Muscle layer of colon (tissue), 2 donors: ENCODE data around the gene CCL2.

ENCODE experiments used
- H3K27ac ChIP-seq: one replicate; pipeline ENCODE4 v1.7.0; 2013; ENCODE audit warnings: low read depth, mild to moderate bottlenecking, low read length, moderate library complexity
- H3K27me3 ChIP-seq, 2 donors: one replicate each; pipeline ENCODE4 v1.7.0; 2013; ENCODE audit warnings: low read length in 2 of 2, mild to moderate bottlenecking in 2 of 2; ENCODE audit not compliant: insufficient read depth in 2 of 2, control insufficient read depth in 1 of 2
- H3K36me3 ChIP-seq: one replicate; pipeline ENCODE4 v1.7.0; 2013; ENCODE audit warnings: mild to moderate bottlenecking, low read length; ENCODE audit not compliant: insufficient read depth
- H3K4me1 ChIP-seq: one replicate; pipeline ENCODE4 v1.7.0; 2013; ENCODE audit warnings: mild to moderate bottlenecking, low read length; ENCODE audit not compliant: insufficient read depth
- H3K4me3 ChIP-seq, 2 donors: one replicate each; pipeline ENCODE4 v1.7.0; 2013; ENCODE audit warnings: low read length in 2 of 2, low read depth in 1 of 2, mild to moderate bottlenecking in 1 of 2, moderate library complexity in 1 of 2
- H3K9ac ChIP-seq: one replicate; pipeline ENCODE4 v1.7.0; 2013; ENCODE audit warnings: low read length
- H3K9me3 ChIP-seq: one replicate; pipeline ENCODE4 v1.7.0; 2013; ENCODE audit warnings: mild to moderate bottlenecking, low read length
- donor health status: abdominal sarcoma.
- donor health status: Adenocarcinoma of cecum.

Gene CCL2

GRCh38 chr17:34242587-34243363 is 12.3 kb upstream of the CCL2 start:
- no peaks in the 10 kb centered on the region for H3K27me3 ChIP-seq
- peaks cover 29% of the 10 kb centered on the region for H3K4me1 ChIP-seq
- no peak overlapping the region for H3K4me3 ChIP-seq
- H3K9ac ChIP-seq: no peak overlapping the region
- no peaks in the 10 kb centered on the region for H3K36me3 ChIP-seq
- H3K9me3 ChIP-seq: no peaks in the 10 kb centered on the region
- no peak overlapping the region for H3K27ac ChIP-seq

DNA sequence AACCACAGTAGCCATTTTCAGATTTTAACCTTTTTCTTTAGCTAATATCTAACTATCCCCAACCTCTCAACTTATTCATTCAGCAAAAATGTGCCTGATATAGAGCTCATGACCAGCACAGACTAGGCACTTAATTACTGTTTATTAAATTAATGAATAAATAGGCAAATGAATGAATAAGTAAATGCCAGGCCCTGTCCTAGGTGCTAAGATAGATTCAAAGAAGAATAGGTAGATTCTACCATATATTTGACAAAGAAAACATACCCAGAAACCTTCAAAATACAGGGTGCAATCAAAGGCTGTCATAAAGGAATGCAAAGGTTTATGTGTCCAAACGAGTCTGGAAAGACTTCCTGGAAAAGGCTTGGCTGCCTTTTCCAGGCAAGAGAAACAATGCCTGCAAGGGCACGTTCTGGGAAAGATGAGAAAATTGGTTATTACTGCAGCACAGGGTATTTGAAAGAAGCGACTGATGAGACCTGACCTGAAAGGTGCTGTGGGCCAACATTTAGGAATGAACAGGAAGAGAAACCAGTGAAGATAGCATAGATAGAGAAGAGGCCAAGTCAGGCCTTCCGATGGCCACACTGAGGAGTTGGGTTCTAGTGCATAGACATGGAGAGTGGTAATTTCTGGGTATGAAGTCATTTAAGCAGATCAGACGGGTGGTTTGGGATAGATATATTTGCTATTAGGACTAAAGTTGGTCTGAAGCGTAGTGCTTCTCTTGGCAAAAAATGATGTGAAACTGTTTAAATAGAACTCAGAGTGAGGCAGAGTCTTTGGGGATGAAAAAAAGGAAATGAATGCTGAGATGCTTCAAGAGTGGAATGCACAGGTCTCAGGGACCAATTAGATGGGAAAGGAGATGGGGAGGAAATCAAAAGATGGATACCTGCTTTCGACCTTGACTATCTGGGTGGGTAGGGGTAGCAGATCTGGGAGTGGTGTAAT is 11.4 kb upstream of the CCL2 start:
- no peaks in the 10 kb centered on the region for H3K9me3 ChIP-seq
- no peaks in the 10 kb centered on the region for H3K36me3 ChIP-seq
- no peak overlapping the region for H3K9ac ChIP-seq
- no peak overlapping the region for H3K27ac ChIP-seq
- no peaks in the 10 kb centered on the region for H3K27me3 ChIP-seq
- peaks cover 35% of the 10 kb centered on the region for H3K4me1 ChIP-seq
- H3K4me3 ChIP-seq: no peak overlapping the region

DNA sequence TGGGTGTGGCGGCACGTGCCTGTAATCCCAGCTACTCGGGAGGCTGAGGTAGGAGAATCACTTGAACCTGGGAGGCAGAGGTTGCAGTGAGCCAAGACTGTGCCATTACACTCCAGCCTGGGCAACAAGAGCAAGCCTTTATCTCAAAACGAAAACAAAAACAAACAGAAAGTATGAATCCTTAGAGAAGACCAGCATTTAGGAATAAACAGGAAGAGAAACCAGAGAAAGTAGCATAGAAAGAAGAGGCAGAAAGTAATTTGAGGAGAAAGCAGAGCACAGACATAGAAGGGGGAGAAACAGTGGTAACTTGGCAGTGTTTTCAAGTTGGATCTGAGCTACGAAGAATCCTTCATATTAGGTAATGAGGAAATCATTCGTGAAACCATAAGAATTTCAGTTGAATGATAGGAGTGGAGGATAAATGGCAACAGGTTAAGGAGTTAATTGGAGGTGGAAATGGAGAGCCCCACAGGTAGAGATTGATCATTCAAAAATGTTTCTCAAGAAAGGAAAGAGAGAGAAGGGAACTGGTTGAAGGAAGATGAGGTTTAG is 9.7 kb upstream of the CCL2 start:
- Histone ChIP-seq H3K9ac (no peak overlapping the region), H3K36me3 (no peaks in the 10 kb centered on the region), H3K4me1 (peaks cover 40% of the 10 kb centered on the region)

DNA sequence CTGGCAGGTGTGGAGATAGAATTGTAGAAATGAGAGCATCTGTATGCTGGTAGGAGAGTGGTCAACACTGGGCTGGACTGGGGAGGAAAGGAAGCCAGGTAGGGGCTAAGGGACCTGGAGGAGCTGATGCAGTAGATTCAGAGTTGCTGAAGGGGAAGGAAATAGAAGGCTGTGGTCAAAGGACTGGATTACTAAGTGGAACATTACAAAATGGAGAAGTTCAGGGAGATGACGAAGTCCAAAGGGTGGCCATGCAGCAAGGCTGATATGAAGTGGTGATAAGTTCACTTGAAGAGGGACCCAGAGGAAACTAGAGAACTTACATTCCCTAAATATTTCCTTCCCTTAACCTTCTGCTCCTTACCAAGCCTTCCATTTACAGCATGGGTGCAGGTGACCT is 8.6 kb upstream of the CCL2 start:
- Histone ChIP-seq H3K9ac (no peak overlapping the region), H3K27ac (no peak overlapping the region), H3K9me3 (no peaks in the 10 kb centered on the region), H3K4me3 (no peak overlapping the region), H3K36me3 (no peaks in the 10 kb centered on the region), H3K4me1 (peaks cover 43% of the 10 kb centered on the region), H3K27me3 (no peaks in the 10 kb centered on the region)

More for the DNA sequence above, 9.7 kb upstream of the CCL2 start:
- H3K4me3 ChIP-seq: no peak overlapping the region
- H3K27me3 ChIP-seq: no peaks in the 10 kb centered on the region
- H3K27ac ChIP-seq: no peak overlapping the region
- no peaks in the 10 kb centered on the region for H3K9me3 ChIP-seq

DNA sequence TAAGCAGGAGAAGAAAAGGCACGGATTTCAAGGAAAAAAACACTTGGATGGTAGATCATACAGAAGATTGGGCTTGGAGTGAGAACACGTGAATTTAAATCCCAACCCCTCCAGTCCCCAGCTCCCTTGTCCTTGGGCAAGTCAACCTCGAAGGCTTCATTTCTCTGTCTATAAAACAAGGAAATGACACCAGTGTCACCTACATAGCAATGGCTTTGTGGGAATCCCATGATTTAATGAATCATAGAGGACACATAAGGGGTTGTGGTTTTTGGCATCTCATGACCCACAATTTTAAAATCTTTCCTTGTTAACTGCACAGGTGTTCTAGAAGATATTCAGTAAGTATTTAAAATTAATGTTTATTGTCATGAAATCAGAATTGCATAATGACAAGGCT is 8.2 kb upstream of the CCL2 start:
- no peaks in the 10 kb centered on the region for H3K36me3 ChIP-seq
- H3K4me1 ChIP-seq: peaks cover 47% of the 10 kb centered on the region
- no peak overlapping the region for H3K9ac ChIP-seq
- no peak overlapping the region for H3K4me3 ChIP-seq
- no peak overlapping the region for H3K27ac ChIP-seq
- no peaks in the 10 kb centered on the region for H3K27me3 ChIP-seq
- no peaks in the 10 kb centered on the region for H3K9me3 ChIP-seq

DNA sequence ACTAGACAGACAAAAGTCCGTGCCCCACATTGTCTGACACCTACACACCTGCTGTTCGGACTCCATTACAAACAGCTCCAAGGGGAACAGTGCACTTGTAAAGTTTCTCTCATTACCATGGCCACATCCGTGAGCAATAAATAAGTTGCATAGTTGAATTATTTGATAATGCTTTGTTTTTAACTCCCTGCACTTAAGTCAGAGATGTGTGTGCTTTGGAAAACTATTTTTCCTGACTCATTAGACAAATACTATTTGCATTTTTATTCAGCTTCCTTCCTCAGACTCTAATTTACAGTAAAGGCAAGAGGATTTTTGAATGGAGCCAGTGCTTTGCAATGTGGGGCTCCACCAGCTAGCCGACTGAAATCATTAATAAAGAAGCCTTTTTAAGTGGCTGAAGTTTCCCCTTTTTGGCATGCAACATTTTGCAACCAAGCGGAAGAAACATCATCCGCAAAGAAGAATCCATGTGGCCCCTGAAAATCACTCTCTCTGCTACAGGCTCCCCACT is 6.5 kb upstream of the CCL2 start:
- H3K4me1 ChIP-seq: peaks cover 64% of the 10 kb centered on the region
- peak overlapping the region; percentile 47 for H3K27ac ChIP-seq
- no peaks in the 10 kb centered on the region for H3K36me3 ChIP-seq
- H3K9me3 ChIP-seq: no peaks in the 10 kb centered on the region
- H3K4me3 ChIP-seq: peak overlapping the region in 1 of 2 donors; percentile 2
- no peak overlapping the region for H3K9ac ChIP-seq
- no peaks in the 10 kb centered on the region for H3K27me3 ChIP-seq

- Histone ChIP-seq H3K36me3 (no peaks in the 10 kb centered on the region), H3K27ac (peak overlapping the region; percentile 47), H3K4me1 (peaks cover 69% of the 10 kb centered on the region), H3K9me3 (no peaks in the 10 kb centered on the region), H3K27me3 (no peaks in the 10 kb centered on the region), H3K4me3 (no peak overlapping the region), H3K9ac (no peak overlapping the region)
Measured at GRCh38 chr17:34249061-34249460, 6.0 kb upstream of the CCL2 start.

- no peaks in the 10 kb centered on the region for H3K36me3 ChIP-seq
- peaks cover 73% of the 10 kb centered on the region for H3K4me1 ChIP-seq
- H3K9ac ChIP-seq: no peak overlapping the region
Measured at GRCh38 chr17:34249478-34249877, 5.6 kb upstream of the CCL2 start.

DNA sequence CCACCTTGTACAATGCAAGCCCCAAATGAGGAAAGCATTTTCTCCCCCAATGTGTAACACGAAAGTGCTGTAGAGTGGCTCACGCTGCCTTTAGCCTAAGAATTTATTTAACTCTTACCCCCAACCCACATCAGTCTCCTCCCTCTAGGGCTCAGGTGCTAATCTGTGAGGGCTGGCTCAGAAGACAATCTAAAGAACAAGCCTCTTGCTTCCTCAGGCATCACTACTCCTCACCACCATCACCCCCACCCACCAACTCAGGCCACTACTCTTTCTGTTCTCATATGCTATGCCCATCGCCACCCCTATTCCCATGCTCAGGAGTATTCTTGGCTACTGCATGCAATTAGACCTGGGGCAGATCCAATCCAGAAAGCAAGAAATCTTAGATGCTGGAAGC is 3.9 kb upstream of the CCL2 start:
- H3K9ac ChIP-seq: no peak overlapping the region
- H3K27me3 ChIP-seq: no peaks in the 10 kb centered on the region
- H3K4me1 ChIP-seq: peaks cover 87% of the 10 kb centered on the region
- no peak overlapping the region for H3K27ac ChIP-seq
- H3K36me3 ChIP-seq: no peaks in the 10 kb centered on the region
- H3K4me3 ChIP-seq: no peak overlapping the region
- no peaks in the 10 kb centered on the region for H3K9me3 ChIP-seq

More at GRCh38 chr17:34249478-34249877, 5.6 kb upstream of the CCL2 start:
- no peaks in the 10 kb centered on the region for H3K9me3 ChIP-seq
- H3K27me3 ChIP-seq: no peaks in the 10 kb centered on the region
- peak overlapping the region; percentile 47 for H3K27ac ChIP-seq
- no peak overlapping the region for H3K4me3 ChIP-seq

DNA sequence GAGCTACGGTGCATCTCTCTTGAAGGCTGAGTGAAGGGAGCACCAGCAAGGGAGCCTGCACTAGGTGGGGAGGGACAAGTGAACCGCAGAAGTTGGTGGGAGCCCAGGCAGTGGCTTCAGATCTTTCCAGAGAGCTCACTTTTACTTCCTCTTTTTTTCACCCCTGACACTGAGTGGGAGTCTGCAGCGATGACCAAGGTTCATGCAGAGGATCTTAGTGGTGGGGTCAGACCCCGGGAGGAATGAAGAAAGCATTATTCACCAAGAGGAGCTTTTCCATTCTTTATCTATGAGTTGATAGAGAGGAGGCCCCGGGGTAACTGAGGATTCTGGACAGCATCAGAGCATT is 3.0 kb upstream of the CCL2 start:
- peaks cover 87% of the 10 kb centered on the region for H3K4me1 ChIP-seq
- H3K27ac ChIP-seq: peak overlapping the region; percentile 83
- H3K36me3 ChIP-seq: no peaks in the 10 kb centered on the region
- no peak overlapping the region for H3K9ac ChIP-seq
- no peaks in the 10 kb centered on the region for H3K27me3 ChIP-seq
- peak overlapping the region in 1 of 2 donors; percentile 15 for H3K4me3 ChIP-seq
- no peaks in the 10 kb centered on the region for H3K9me3 ChIP-seq

DNA sequence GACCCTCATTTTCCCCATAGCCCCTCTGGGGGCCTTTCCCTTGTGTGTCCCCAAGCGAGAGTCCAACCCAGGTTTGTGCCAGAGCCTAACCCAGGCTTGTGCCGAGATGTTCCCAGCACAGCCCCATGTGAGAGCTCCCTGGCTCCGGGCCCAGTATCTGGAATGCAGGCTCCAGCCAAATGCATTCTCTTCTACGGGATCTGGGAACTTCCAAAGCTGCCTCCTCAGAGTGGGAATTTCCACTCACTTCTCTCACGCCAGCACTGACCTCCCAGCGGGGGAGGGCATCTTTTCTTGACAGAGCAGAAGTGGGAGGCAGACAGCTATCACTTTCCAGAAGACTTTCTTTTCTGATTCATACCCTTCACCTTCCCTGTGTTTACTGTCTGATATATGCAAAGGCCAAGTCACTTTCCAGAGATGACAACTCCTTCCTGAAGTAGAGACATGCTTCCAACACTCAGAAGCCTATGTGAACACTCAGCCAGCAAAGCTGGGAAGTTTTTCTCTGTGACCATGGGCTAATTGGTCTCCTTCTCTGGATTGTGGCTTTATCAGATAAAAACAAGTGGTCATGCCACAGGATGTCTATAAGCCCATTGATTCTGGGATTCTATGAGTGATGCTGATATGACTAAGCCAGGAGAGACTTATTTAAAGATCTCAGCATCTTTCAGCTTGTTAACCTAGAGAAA is 2.5 kb upstream of the CCL2 start:
- peak overlapping the region; percentile 83 for H3K27ac ChIP-seq
- H3K4me1 ChIP-seq: peaks cover 83% of the 10 kb centered on the region
- no peak overlapping the region for H3K9ac ChIP-seq
- no peaks in the 10 kb centered on the region for H3K36me3 ChIP-seq
- H3K9me3 ChIP-seq: no peaks in the 10 kb centered on the region
- H3K27me3 ChIP-seq: no peaks in the 10 kb centered on the region
- peak overlapping the region in 1 of 2 donors; percentile 15 for H3K4me3 ChIP-seq
